OCI-LY1 (cell line): ENCODE data around the gene GLS.

Experiments used
- CTCF ChIP-seq: fragments of 200-600 bp; sonication (generic), shearing (Covaris generic); IDR thresholded peaks from 2 replicates; pipeline ENCODE4 v1.5.1; 2017; ENCODE audit warnings: mild to moderate bottlenecking, antibody characterized with exemption, low read length, moderate library complexity, mixed read lengths
- EZH2 ChIP-seq: fragments of 200-600 bp; sonication (generic), shearing (Covaris generic); IDR thresholded peaks from 2 replicates; pipeline ENCODE4 v1.8.0; 2017; ENCODE audit warnings: borderline replicate concordance, mixed run types, mild to moderate bottlenecking, antibody characterized with exemption, low read length, moderate library complexity, mixed read lengths

DNA sequence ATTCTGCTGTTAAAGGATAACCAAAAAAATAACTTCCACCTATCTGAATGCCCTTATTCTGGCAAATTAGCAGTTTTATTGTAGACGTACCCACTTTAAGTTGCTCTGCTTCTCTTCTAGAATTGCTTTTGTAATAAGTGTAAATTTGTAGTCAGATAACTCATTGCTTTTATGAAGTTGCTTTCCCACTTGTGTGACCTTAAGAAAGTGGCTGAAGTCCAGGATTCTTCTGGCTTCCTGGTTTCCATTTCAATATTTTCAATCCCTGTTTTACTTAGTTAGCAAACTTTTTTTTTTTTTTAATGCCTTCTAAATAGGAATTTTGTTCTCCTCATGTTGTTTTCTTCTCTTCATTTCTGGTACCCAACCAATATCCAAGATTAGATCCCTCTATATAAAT is 59.8 kb downstream of the GLS start:
- no peak for TF ChIP-seq CTCF
- TF ChIP-seq EZH2 = no peak
